ENCODE data around the gene AKAIN1. TPM values are rescaled to one million over a fixed set of nuclear protein-coding genes. Genes with fewer than 3 reads are reported as not detected.

AKAIN1 gene
- total RNA-seq, 4 donors from 2014 or later: 0.95 TPM; not detected in 3

- DNase-seq: no peak
- Histone ChIP-seq H3K27ac (no peak overlapping the region), H3K36me3 (no peaks in the 10 kb centered on the region), H3K4me1 (no peaks in the 10 kb centered on the region), H3K27me3 (no peaks in the 10 kb centered on the region), H3K4me3 (no peak overlapping the region), H3K9me3 (no peaks in the 10 kb centered on the region)
- WGBS, 2 donors: 38 to 45% methylated on average over 2 of the region's 2 CpGs
- intact Hi-C loops (cut with DNase I): no loop called here
- TF ChIP-seq CTCF (IDR thresholded peaks at IDR 0.05) (no peak), POLR2A (IDR thresholded peaks at IDR 0.05) (no peak)
Observed at GRCh38 chr18:5103693-5104092, 93.4 kb downstream of the AKAIN1 start.

- H3K4me1 ChIP-seq: no peaks in the 10 kb centered on the region
- no peaks in the 10 kb centered on the region for H3K9me3 ChIP-seq
- no peak for DNase-seq
- intact Hi-C loops (cut with DNase I): no loop called here
- H3K4me3 ChIP-seq: no peak overlapping the region
- H3K27ac ChIP-seq: no peak overlapping the region
- H3K27me3 ChIP-seq: no peaks in the 10 kb centered on the region
- no peak for TF ChIP-seq POLR2A (IDR thresholded peaks at IDR 0.05)
- no peak for TF ChIP-seq CTCF (IDR thresholded peaks at IDR 0.05)
- WGBS, 2 donors: 83 to 93% methylated on average over 1 of the region's 1 CpG
- no peaks in the 10 kb centered on the region for H3K36me3 ChIP-seq
Observed at GRCh38 chr18:5103286-5103685, 93.8 kb downstream of the AKAIN1 start.

- intact Hi-C loops (cut with DNase I): no loop called here
Observed at GRCh38 chr18:5097116-5097703, 99.8 kb downstream of the AKAIN1 start.

GRCh38 chr18:5095239-5095638, 101.8 kb downstream of the AKAIN1 start:
- peaks cover 0 to 3% (median 0%) of the 10 kb centered on the region in 3 donors for H3K9me3 ChIP-seq
- DNase-seq: no peak
- no peaks in the 10 kb centered on the region for H3K36me3 ChIP-seq
- H3K4me1 ChIP-seq: no peaks in the 10 kb centered on the region
- H3K4me3 ChIP-seq: no peak overlapping the region
- 84 to 92% methylated on average over 3 of the region's 3 CpGs for WGBS, 2 donors
- intact Hi-C loops (cut with DNase I): no loop called here
- H3K27me3 ChIP-seq: no peaks in the 10 kb centered on the region
- no peak overlapping the region for H3K27ac ChIP-seq
- TF ChIP-seq CTCF (IDR thresholded peaks at IDR 0.05) (no peak), POLR2A (IDR thresholded peaks at IDR 0.05) (no peak)

More at GRCh38 chr18:5097116-5097703, 99.8 kb downstream of the AKAIN1 start:
- Histone ChIP-seq H3K4me3 (no peak overlapping the region), H3K27ac (no peak overlapping the region), H3K27me3 (no peaks in the 10 kb centered on the region), H3K9me3 (peaks cover 0 to 3% (median 0%) of the 10 kb centered on the region in 3 donors), H3K4me1 (no peaks in the 10 kb centered on the region), H3K36me3 (no peaks in the 10 kb centered on the region)
- TF ChIP-seq POLR2A (IDR thresholded peaks at IDR 0.05) (no peak), CTCF (IDR thresholded peaks at IDR 0.05) (no peak)
- WGBS, 2 donors: 29 to 45% methylated on average over 4 of the region's 4 CpGs
- no peak for DNase-seq

GRCh38 chr18:5093902-5094301, 103.2 kb downstream of the AKAIN1 start:
- Histone ChIP-seq H3K9me3 (peaks cover 0 to 3% (median 0%) of the 10 kb centered on the region in 3 donors), H3K4me1 (no peaks in the 10 kb centered on the region), H3K27me3 (no peaks in the 10 kb centered on the region), H3K27ac (no peak overlapping the region), H3K36me3 (no peaks in the 10 kb centered on the region), H3K4me3 (no peak overlapping the region)
- intact Hi-C loops (cut with DNase I): no loop called here
- DNase-seq: no peak
- TF ChIP-seq POLR2A (IDR thresholded peaks at IDR 0.05) (no peak), CTCF (IDR thresholded peaks at IDR 0.05) (no peak)
- 34 to 56% methylated on average over 2 of the region's 2 CpGs for WGBS, 2 donors

Other genes starting within 250 kb of the AKAIN1 start
- 10 to 100 TPM in 1 of 4 donors, 1 to 10 TPM in 3; 4.4 to 10.2 (median 8.0) TPM for gene ZBTB14, start 98.5 kb upstream of the AKAIN1 start, total RNA-seq